Liver (tissue), 9 donors: ENCODE measurements around the gene RPS14. TPM values are rescaled to one million over a fixed set of nuclear protein-coding genes. Genes with fewer than 3 reads are reported as not detected.
"Not testable (repeated sequence)": the region's sequence is repeated elsewhere in the genome, so short reads cannot be mapped to it uniquely, and the experiment has no call there.

Source experiments
- DNase-seq: peaks from one replicate; pipeline ENCODE4 v3.0.0-alpha.2; 2017; ENCODE audit warnings: low spot score
- H3K27ac ChIP-seq, 2 donors: one replicate each; pipeline ENCODE4 v1.7.0; 2013; ENCODE audit warnings: inconsistent platforms in 2 of 2, low read length in 2 of 2, control low read depth in 1 of 2, low read depth in 1 of 2, mild to moderate bottlenecking in 1 of 2
- H3K27me3 ChIP-seq, 4 donors: one replicate each; pipeline versions ENCODE4 v1.6.1 to v1.7.0; 2013; ENCODE audit warnings: low read length in 3 of 4, inconsistent platforms in 1 of 4, mild to moderate bottlenecking in 1 of 4, moderate library complexity in 1 of 4; ENCODE audit not compliant: control insufficient read depth in 4 of 4, insufficient read depth in 4 of 4
- H3K36me3 ChIP-seq, 4 donors: one replicate each; pipeline versions ENCODE4 v1.6.1 to v1.7.0; 2013; ENCODE audit warnings: low read length in 3 of 4, mild to moderate bottlenecking in 3 of 4, low read depth in 1 of 4, moderate library complexity in 1 of 4; ENCODE audit not compliant: control insufficient read depth in 4 of 4, insufficient read depth in 3 of 4
- H3K4me1 ChIP-seq, 4 donors: one replicate each; pipeline versions ENCODE4 v1.6.1 to v1.7.0; 2013; ENCODE audit warnings: low read length in 3 of 4, mild to moderate bottlenecking in 3 of 4, moderate library complexity in 1 of 4; ENCODE audit not compliant: control insufficient read depth in 4 of 4, insufficient read depth in 4 of 4
- H3K4me3 ChIP-seq, 3 donors: one replicate each; pipeline versions ENCODE4 v1.6.1 to v1.7.0; 2013; ENCODE audit warnings: low read length in 3 of 3, control low read depth in 1 of 3, low read depth in 1 of 3, mild to moderate bottlenecking in 1 of 3
- H3K9ac ChIP-seq, 2 donors: one replicate each; pipeline ENCODE4 v1.7.0; 2013; ENCODE audit warnings: low read length in 2 of 2, mild to moderate bottlenecking in 2 of 2, moderate library complexity in 2 of 2, control low read depth in 1 of 2, low read depth in 1 of 2
- H3K9me3 ChIP-seq, 4 donors: one replicate each; pipeline versions ENCODE4 v1.6.1 to v1.7.0; 2013; ENCODE audit warnings: low read length in 3 of 4; ENCODE audit not compliant: control insufficient read depth in 4 of 4
- ATF3 ChIP-seq: IDR thresholded peaks from 2 replicates; pipeline ENCODE4 v1.6.1; 2016; ENCODE audit warnings: antibody characterized with exemption
- CTCF ChIP-seq: fragments of 150-350 bp; IDR thresholded peaks from 2 replicates; pipeline ENCODE4 v1.5.1; 2017; ENCODE audit warnings: improper control_type of control experiment, low read depth, low read length; ENCODE audit not compliant: missing input control
- EGR1 ChIP-seq, 2 donors: IDR thresholded peaks; 2 replicates each; pipeline ENCODE4 v1.6.1; 2016 to 2018; ENCODE audit warnings: antibody characterized with exemption in 2 of 2, low read depth in 2 of 2
- FOXA1 ChIP-seq: IDR thresholded peaks from 2 replicates; pipeline ENCODE4 v1.6.1; 2016; ENCODE audit warnings: antibody characterized with exemption
- FOXA2 ChIP-seq: IDR thresholded peaks from 2 replicates; pipeline ENCODE4 v1.6.1; 2016; ENCODE audit warnings: antibody characterized with exemption
- GABPA ChIP-seq, 2 donors: IDR thresholded peaks in 1 of 2; conservative IDR thresholded peaks in 1 of 2; 2 replicates each; pipeline ENCODE4 v1.6.1; 2016; ENCODE audit warnings: antibody characterized with exemption in 2 of 2, mild to moderate bottlenecking in 1 of 2, moderate library complexity in 1 of 2
- HNF4A ChIP-seq, 2 donors: conservative IDR thresholded peaks; 2 replicates each; pipeline ENCODE4 v1.6.1; 2016; ENCODE audit warnings: antibody characterized with exemption in 2 of 2, mild to moderate bottlenecking in 2 of 2
- HNF4G ChIP-seq: IDR thresholded peaks from 2 replicates; pipeline ENCODE4 v1.6.1; 2016; ENCODE audit warnings: antibody characterized with exemption
- JUND ChIP-seq, 2 donors: IDR thresholded peaks; 2 replicates each; pipeline ENCODE4 v1.6.1; 2016; ENCODE audit warnings: antibody characterized with exemption in 2 of 2
- MAX ChIP-seq: IDR thresholded peaks from 2 replicates; pipeline ENCODE4 v1.6.1; 2016; ENCODE audit warnings: antibody characterized with exemption
- NR2F2 ChIP-seq: IDR thresholded peaks from 2 replicates; pipeline ENCODE4 v1.6.1; 2016; ENCODE audit warnings: antibody characterized with exemption
- RXRA ChIP-seq, 2 donors: IDR thresholded peaks; 2 replicates each; pipeline ENCODE4 v1.6.1; 2017 to 2018; ENCODE audit warnings: antibody characterized with exemption in 2 of 2, mild to moderate bottlenecking in 1 of 2
- SP1 ChIP-seq: IDR thresholded peaks from 2 replicates; pipeline ENCODE4 v1.6.1; 2018; ENCODE audit warnings: antibody characterized with exemption, mild to moderate bottlenecking
- TAF1 ChIP-seq: conservative IDR thresholded peaks from 2 replicates; pipeline ENCODE4 v1.6.1; 2016; ENCODE audit warnings: antibody characterized with exemption, mild to moderate bottlenecking
- YY1 ChIP-seq: IDR thresholded peaks from 2 replicates; pipeline ENCODE4 v1.6.1; 2016; ENCODE audit warnings: antibody characterized with exemption, mild to moderate bottlenecking
- ZBTB33 ChIP-seq: IDR thresholded peaks from 2 replicates; pipeline ENCODE4 v1.6.1; 2016; ENCODE audit warnings: antibody characterized with exemption
- WGBS: extraction: QIAGEN DNeasy Blood & Tissue Kit; methylation state at CpG from one replicate; pipeline ENCODE4 v1.1.7; 2013; 5-methylcytosine and 5-hydroxymethylcytosine counted together
- polyA plus RNA-seq, 2 donors: library from polyadenylated mRNA; stranded (reverse) in 1 of 2; unstranded in 1 of 2; fragments of 200-250 nt in 1 of 2; fragments of >200 nt in 1 of 2; fragmentation: Nextera tagmentation in 1 of 2; extraction: Ambion mirVana in 1 of 2; gene quantifications; one replicate each; pipeline versions ENCODE4 v1.2.1 to v1.2.3, GENCODE V29; 2013 to 2015
- total RNA-seq, 2 donors: library from RNA; depleted of rRNA; stranded (reverse); fragments of >200 nt; gene quantifications; one replicate each; pipeline ENCODE4 v1.2.3, GENCODE V29; 2014
- donor health status: healthy.
- donor health status: healthy.
- donor health status: healthy.
- donor health status: healthy.
- donor health status: healthy.

RPS14 gene
- total and polyA plus RNA-seq, 4 donors = 609 to 956 (median 885) TPM

GRCh38 chr5:150454492-150455229, 5.1 kb upstream of the RPS14 start:
- H3K36me3 ChIP-seq = no peaks in the 10 kb centered on the region
- peaks cover 0 to 11% (median 6%) of the 10 kb centered on the region in 4 donors for H3K4me1 ChIP-seq
- TF ChIP-seq TAF1 (no peak), EGR1 (IDR thresholded peaks at IDR 0.05; ENCODE audit: low read depth in 2 of 2) (no peak), ZBTB33 (no peak), SP1 (no peak), GABPA (IDR thresholded peaks at IDR 0.05 in 1 of 2, conservative IDR thresholded peaks at IDR 0.05 in 1 of 2) (no peak), CTCF (no peak), MAX (no peak), FOXA2 (no peak), NR2F2 (no peak), FOXA1 (no peak), YY1 (no peak), HNF4G (no peak), RXRA (IDR thresholded peaks at IDR 0.05) (no peak), HNF4A (conservative IDR thresholded peaks at IDR 0.05) (no peak), ATF3 (no peak), JUND (IDR thresholded peaks at IDR 0.05) (no peak)
- no peak overlapping the region for H3K9ac ChIP-seq
- no peak overlapping the region for H3K4me3 ChIP-seq
- H3K9me3 ChIP-seq = no peaks in the 10 kb centered on the region
- no peak overlapping the region for H3K27ac ChIP-seq
- no peaks in the 10 kb centered on the region for H3K27me3 ChIP-seq
- WGBS = 75% methylated on average over 9 of the region's 9 CpGs
- no peak for DNase-seq

- H3K36me3 ChIP-seq, H3K4me3 ChIP-seq, H3K27ac ChIP-seq, H3K27me3 ChIP-seq, H3K9ac ChIP-seq, H3K9me3 ChIP-seq, H3K4me1 ChIP-seq, DNase-seq: not testable (repeated sequence)
- WGBS = 66% methylated on average over 8 of the region's 8 CpGs
Measured at GRCh38 chr5:150454027-150454426, 4.5 kb upstream of the RPS14 start.
